Brain microvascular endothelial cell (primary cell): ENCODE data around the gene DTHD1.

ENCODE experiments used
- DNase-seq: peaks from one replicate; pipeline ENCODE4 v3.0.0-alpha.2; 2020
- H3K27ac ChIP-seq: fragments of 250-450 bp; sonication (Bioruptor Pico); 2 replicates; pipeline ENCODE4 v1.5.1; 2020; ENCODE audit warnings: mild to moderate bottlenecking, moderate library complexity
- H3K27me3 ChIP-seq: fragments of 250-450 bp; sonication (Bioruptor Pico); replicated peaks from 2 replicates; pipeline ENCODE4 v1.5.1; 2020; ENCODE audit warnings: mild to moderate bottlenecking
- H3K36me3 ChIP-seq: fragments of 250-450 bp; sonication (Bioruptor Pico); replicated peaks from 2 replicates; pipeline ENCODE4 v1.5.1; 2020; ENCODE audit warnings: mild to moderate bottlenecking
- H3K4me3 ChIP-seq: 2 replicates; pipeline ENCODE4 v1.5.1; 2011; ENCODE audit warnings: low read depth, mild to moderate bottlenecking, control low read depth, low read length, moderate library complexity
- CTCF ChIP-seq: IDR thresholded peaks from 2 replicates; pipeline ENCODE4 v1.5.1; 2011; ENCODE audit warnings: low read depth, mild to moderate bottlenecking, moderate library complexity, low read length, control low read depth, inconsistent platforms; ENCODE audit errors: missing control alignments
- in situ Hi-C: cut with HindIII; loops from 2 replicates; pipeline ENCODE4 v1.10.0; 2017; ENCODE audit warnings: low sequenced_read_pairs, low pct_ligation_motif_present

Gene DTHD1

DNA sequence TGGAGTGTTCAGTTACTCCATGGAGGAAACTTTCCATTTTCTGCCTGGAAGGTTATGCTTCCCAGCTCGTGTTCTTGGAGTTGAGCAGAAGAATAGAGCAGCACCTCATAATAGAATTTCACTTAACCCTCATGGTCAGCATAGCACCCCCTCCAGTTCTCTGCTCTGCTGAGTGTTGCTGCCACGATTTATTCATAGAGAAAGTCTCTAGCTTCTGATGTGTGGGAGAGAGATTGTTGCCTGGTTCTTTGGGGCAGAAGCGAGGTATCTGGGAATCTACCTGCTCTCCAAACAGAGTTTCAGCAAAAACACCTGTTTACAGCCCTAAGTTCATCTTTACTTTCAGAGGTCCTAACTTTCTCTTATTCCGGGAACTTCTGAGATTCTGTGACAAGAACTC is 3.9 kb upstream of the DTHD1 start:
- in situ Hi-C loops, result no loop called here
- Histone ChIP-seq H3K27me3 (no peaks in the 10 kb centered on the region), H3K4me3 (no peak overlapping the region), H3K27ac (no peak overlapping the region), H3K36me3 (no peaks in the 10 kb centered on the region)
- DNase-seq, result no peak
- TF ChIP-seq CTCF, result no peak

DNA sequence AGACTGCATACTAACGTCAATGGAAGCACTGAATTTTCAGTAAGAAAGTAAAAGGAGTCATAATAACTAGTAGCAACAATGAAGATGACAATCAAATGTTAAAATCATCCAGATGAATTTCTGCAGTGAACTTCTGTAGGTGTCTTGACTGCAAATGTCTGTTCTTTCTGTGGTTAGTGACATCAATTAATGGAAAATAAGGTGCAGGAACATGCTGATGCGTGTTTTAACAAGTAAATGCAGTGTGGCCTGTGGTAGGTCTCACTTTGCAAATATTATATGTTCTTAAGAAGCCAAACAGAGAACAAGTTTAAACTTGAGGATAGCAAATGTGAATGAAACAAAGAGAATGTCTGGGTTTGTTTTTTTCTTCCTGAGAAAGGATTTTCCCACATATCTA is 2.6 kb upstream of the DTHD1 start:
- in situ Hi-C loops, result no loop called here
- Histone ChIP-seq H3K27ac (no peak overlapping the region), H3K27me3 (no peaks in the 10 kb centered on the region), H3K4me3 (no peak overlapping the region), H3K36me3 (no peaks in the 10 kb centered on the region)
- TF ChIP-seq CTCF, result no peak
- DNase-seq, result no peak

GRCh38 chr4:36280555-36280954 is 861 bp upstream of the DTHD1 start:
- Histone ChIP-seq H3K4me3 (no peak overlapping the region), H3K27me3 (no peaks in the 10 kb centered on the region), H3K27ac (no peak overlapping the region), H3K36me3 (no peaks in the 10 kb centered on the region)
- no peak for DNase-seq
- no peak for TF ChIP-seq CTCF
- in situ Hi-C loops, result no loop called here

GRCh38 chr4:36282503-36283030 is 1.2 kb downstream of the DTHD1 start:
- TF ChIP-seq CTCF, result no peak
- no peak overlapping the region for H3K27ac ChIP-seq
- no peak overlapping the region for H3K4me3 ChIP-seq
- no peaks in the 10 kb centered on the region for H3K36me3 ChIP-seq
- H3K27me3 ChIP-seq, result no peaks in the 10 kb centered on the region
- DNase-seq, result no peak
- in situ Hi-C loops, result no loop called here

DNA sequence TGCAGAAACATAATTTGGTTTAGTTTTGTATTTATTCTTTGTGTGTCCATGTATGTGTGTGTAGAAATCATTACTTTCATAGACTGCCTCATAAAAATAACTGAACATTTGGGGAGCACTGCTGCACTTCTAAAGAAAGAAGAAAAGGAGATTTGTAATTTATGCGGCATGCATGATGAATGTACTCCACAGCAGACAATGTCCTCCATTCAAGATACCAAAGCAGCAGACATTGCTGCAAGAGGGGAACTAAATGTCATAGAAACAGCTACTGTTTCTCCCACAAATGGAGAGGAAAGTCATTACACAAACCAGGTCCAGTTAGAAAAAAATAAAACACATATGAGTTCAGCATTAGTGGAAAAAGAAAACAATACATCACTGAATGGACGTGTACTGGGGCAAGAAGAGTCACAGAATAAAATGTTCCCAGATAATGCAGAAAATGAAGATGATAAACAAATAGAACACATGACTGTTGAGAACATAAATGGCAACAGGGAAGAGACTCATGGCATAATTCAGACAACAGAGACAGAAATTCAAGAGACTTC is 2.6 kb downstream of the DTHD1 start:
- no peak overlapping the region for H3K27ac ChIP-seq
- no peaks in the 10 kb centered on the region for H3K27me3 ChIP-seq
- DNase-seq, result no peak
- in situ Hi-C loops, result no loop called here
- no peaks in the 10 kb centered on the region for H3K36me3 ChIP-seq
- no peak for TF ChIP-seq CTCF
- no peak overlapping the region for H3K4me3 ChIP-seq
